Measurements from ENCODE around the gene CPEB3. TPM values are rescaled to one million over a fixed set of nuclear protein-coding genes. Genes with fewer than 3 reads are reported as not detected.
"Not testable (repeated sequence)": the region's sequence is repeated elsewhere in the genome, so short reads cannot be mapped to it uniquely, and the experiment has no call there.

The CPEB3 gene
- total RNA-seq, 2 donors from 2014 or later = 9.3 to 10.2 TPM

GRCh38 chr10:92219559-92219958 is 71.3 kb downstream of the CPEB3 start:
- no peaks in the 10 kb centered on the region for H3K27me3 ChIP-seq
- intact Hi-C loops (cut with DNase I) = no loop called here
- no peak overlapping the region for H3K27ac ChIP-seq
- ATAC-seq (no peak), DNase-seq (no peak)
- H3K4me3 ChIP-seq = no peak overlapping the region
- WGBS, 2 donors = 90 to 93% methylated on average over 6 of the region's 6 CpGs
- no peaks in the 10 kb centered on the region for H3K4me1 ChIP-seq
- no peaks in the 10 kb centered on the region for H3K36me3 ChIP-seq (replicated peaks in 1 of 2; ENCODE audit: insufficient read depth in 1 of 2, low read depth in 2 of 2)
- TF ChIP-seq CTCF (IDR thresholded peaks at IDR 0.05) (no peak), POLR2A (IDR thresholded peaks at IDR 0.05) (no peak)
- H3K9me3 ChIP-seq = no peaks in the 10 kb centered on the region

GRCh38 chr10:92218569-92218968 is 72.3 kb downstream of the CPEB3 start:
- TF ChIP-seq CTCF (IDR thresholded peaks at IDR 0.05) (no peak), POLR2A (IDR thresholded peaks at IDR 0.05) (no peak)
- ATAC-seq (no peak), DNase-seq (no peak)
- WGBS, 2 donors = 91 to 98% methylated on average over 3 of the region's 3 CpGs
- intact Hi-C loops (cut with DNase I) = no loop called here
- H3K27ac ChIP-seq = no peak overlapping the region
- no peaks in the 10 kb centered on the region for H3K36me3 ChIP-seq (replicated peaks in 1 of 2; ENCODE audit: insufficient read depth in 1 of 2, low read depth in 2 of 2)
- no peaks in the 10 kb centered on the region for H3K9me3 ChIP-seq
- no peaks in the 10 kb centered on the region for H3K27me3 ChIP-seq
- H3K4me1 ChIP-seq = no peaks in the 10 kb centered on the region
- H3K4me3 ChIP-seq = no peak overlapping the region

GRCh38 chr10:92216608-92217007 is 74.3 kb downstream of the CPEB3 start:
- H3K9me3 ChIP-seq; H3K4me1 ChIP-seq; H3K36me3 ChIP-seq (replicated peaks in 1 of 2; ENCODE audit: insufficient read depth in 1 of 2, low read depth in 2 of 2); H3K27ac ChIP-seq; H3K27me3 ChIP-seq; H3K4me3 ChIP-seq; ATAC-seq; intact Hi-C loops (cut with DNase I); DNase-seq: not testable (repeated sequence)
- 91 to 100% methylated on average over 3 to 12 of the region's 12 CpGs for WGBS, 2 donors

GRCh38 chr10:92215222-92215621 is 75.7 kb downstream of the CPEB3 start:
- H3K27me3 ChIP-seq; H3K27ac ChIP-seq; DNase-seq; H3K4me3 ChIP-seq; intact Hi-C loops (cut with DNase I); ATAC-seq; H3K36me3 ChIP-seq (replicated peaks in 1 of 2; ENCODE audit: insufficient read depth in 1 of 2, low read depth in 2 of 2); H3K9me3 ChIP-seq: not testable (repeated sequence)
- peaks cover 14% of the 10 kb centered on the region for H3K4me1 ChIP-seq
- 92 to 94% methylated on average over 9 of the region's 9 CpGs for WGBS, 2 donors

- H3K4me3 ChIP-seq = no peak overlapping the region
- 91 to 94% methylated on average over 2 of the region's 2 CpGs for WGBS, 2 donors
Observed at GRCh38 chr10:92213049-92213448, 77.8 kb downstream of the CPEB3 start.

More at GRCh38 chr10:92213049-92213448, 77.8 kb downstream of the CPEB3 start:
- Histone ChIP-seq H3K9me3 (no peaks in the 10 kb centered on the region), H3K4me1 (peaks cover 26% of the 10 kb centered on the region), H3K27me3 (no peaks in the 10 kb centered on the region), H3K36me3 (replicated peaks in 1 of 2; ENCODE audit: insufficient read depth in 1 of 2, low read depth in 2 of 2) (no peaks in the 10 kb centered on the region), H3K27ac (peak overlapping the region in 1 of 4 donors; percentile 26)
- no peak for ATAC-seq
- no peak for DNase-seq
- TF ChIP-seq POLR2A (IDR thresholded peaks at IDR 0.05) = no peak
- no peak for TF ChIP-seq CTCF (IDR thresholded peaks at IDR 0.05)
- intact Hi-C loops (cut with DNase I) = no loop called here

Measured in body of pancreas (tissue), 4 donors.